GM19043 (cell line): ENCODE results near the gene BORCS6.
"Not testable (repeated sequence)": the region's sequence is repeated elsewhere in the genome, so short reads cannot be mapped to it uniquely, and the experiment has no call there.

ENCODE experiments used
- ATAC-seq: cut with Tn5 transposase; IDR thresholded peaks from one replicate; pipeline ENCODE4 v1.9.1; 2021; ENCODE audit warnings: low read depth; ENCODE audit not compliant: unreplicated experiment

The BORCS6 gene

DNA sequence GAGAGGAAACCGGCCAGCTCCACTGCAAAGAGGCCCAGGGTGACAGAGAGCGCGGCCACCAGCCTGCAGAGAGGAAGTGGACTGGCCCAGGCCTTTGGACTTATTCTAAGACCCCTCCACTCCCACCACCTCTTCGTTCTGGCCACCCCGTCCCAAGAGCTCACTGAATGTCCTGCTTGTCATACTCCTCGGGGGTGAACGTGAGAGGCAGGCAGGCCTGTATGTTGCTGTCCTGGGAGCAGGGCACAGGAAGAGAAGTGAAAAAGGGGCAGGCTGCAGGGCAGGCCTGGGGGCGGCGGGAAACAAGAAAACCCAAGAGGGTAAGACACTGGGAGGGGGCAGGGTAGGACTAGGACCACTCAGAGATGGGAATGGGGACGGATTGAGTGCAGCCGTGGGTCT is 14.2 kb downstream of the BORCS6 start:
- ATAC-seq: peak; percentile 10

DNA sequence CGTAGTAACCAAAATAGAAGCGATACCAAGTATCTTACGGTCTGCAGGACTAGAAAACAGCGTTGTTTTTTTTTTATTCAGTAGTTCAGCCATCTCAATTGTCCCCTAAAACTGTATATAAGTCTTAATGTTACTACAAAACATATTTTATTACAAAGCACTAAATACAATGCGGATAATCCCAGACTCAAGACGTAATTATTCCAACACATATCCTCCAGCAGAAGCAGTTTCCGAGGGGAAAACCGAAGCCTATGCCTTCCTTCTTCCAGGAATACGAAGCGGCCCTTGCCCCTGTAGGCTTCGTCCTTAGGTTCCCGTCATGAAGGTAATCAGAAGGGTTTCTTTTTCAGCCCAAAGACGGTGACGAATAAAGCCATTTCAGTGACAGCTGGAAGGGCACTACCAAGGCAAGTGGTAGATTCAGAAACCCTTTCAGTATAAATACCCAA is 16.1 kb downstream of the BORCS6 start:
- ATAC-seq: no peak

DNA sequence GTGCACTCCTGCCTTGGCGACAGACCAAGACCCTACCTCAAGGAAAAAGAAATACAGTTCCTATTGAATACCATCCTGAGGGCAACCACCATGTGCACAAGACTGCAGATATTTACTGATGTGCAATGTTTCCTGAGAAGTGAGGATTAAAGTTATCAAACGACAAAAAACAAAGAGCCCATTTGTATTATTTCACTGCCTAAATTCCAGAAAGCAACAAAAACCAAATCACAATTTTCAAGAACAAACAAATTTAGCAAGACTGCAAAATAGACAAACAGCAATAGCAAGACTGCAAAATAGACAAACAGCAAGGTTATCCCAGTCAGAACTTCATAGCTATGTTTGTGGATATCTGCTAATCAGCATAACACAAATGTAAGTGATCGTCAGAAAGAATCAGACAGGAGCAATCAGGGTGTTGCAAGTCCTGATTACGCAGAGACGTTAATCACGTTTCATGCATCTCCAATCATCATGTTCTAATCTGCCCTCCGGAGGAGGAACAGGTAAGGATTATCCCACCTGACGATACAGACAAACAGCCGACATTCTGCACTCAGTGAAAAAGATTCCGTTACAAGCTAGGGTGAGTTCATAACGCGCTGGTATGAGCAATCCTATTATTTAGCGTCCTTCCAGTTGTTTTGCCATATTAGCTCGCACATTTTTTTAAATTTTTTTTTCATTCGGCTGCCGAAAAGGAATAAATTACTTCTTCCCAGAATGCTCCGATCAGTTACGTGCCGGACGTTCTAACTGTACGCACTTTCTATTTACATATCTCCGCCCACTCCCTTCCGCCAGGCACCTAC is 16.7 kb downstream of the BORCS6 start:
- peak; percentile 56 for ATAC-seq

DNA sequence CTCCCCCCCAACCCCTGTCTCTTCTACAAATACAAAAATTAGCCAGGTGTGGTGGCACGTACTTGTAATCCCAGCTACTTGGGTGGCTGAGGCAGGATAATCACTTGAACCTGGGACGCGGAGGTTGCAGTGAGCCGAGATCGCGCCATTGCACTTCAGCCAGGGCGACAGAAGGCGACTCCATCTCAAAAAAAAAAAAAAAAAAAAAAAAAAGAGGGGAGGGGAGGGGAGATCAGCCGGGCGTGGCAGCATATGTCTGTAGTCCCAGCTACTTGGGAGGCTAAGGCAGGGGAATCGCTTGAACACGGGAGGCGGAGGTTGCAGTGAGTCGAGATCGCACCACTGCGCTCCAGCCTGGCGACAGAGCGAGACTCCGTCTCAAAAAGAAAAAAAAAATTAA is 19.8 kb downstream of the BORCS6 start:
- ATAC-seq: not testable (repeated sequence)

DNA sequence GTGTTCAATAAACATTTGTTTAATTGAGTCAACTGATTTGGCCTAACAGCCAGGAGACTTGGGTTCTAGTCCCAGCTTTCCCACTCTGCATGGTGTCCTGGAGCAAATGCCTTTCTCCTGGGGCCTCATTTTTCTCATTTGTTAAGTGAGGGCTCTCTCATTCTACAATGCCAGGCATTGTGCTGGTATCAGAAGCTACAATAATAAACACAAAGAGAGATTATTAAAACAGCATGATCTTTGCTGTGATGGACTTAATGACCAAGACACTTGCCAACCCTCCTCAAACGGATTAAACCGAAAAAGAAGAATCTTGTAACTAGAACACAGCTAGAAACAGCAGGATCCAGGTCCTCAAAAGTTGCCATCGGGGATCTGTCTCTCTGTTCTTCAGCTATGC is 22.5 kb downstream of the BORCS6 start:
- no peak for ATAC-seq

DNA sequence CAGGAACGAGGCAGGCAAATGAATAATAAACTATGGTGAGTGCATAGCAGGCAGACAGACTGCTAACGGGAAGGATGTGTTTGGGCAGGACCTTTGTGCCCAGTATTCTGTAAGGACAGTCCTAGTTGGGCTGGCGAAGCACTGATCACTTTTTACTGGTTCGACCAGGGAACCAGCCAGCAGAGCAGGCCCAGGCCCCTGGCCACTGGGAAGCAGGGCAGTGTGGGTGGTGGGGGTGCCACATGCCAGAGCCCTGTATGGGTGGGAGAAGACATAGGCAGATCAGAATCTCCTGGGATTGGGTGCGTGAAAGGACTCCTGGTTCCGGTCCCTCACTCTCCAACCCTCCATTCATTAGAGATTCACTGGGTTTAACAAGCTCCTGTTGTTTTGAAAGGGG is 23.2 kb downstream of the BORCS6 start:
- no peak for ATAC-seq

DNA sequence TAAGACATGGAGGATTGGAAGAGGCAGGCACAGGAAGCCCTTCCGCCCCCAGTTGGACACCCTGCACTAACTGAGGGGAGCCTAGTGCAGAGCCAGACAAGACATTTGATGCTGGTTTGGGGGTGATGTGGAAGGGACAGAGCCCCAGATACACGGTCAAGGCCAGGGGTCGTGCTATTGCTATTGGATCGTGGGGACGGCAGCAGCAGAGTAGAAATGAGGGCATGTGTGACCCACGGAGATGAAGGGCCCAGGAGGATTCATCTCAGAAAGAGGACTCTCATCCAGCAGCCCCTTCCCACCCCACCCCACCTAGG is 25.2 kb downstream of the BORCS6 start:
- no peak for ATAC-seq

DNA sequence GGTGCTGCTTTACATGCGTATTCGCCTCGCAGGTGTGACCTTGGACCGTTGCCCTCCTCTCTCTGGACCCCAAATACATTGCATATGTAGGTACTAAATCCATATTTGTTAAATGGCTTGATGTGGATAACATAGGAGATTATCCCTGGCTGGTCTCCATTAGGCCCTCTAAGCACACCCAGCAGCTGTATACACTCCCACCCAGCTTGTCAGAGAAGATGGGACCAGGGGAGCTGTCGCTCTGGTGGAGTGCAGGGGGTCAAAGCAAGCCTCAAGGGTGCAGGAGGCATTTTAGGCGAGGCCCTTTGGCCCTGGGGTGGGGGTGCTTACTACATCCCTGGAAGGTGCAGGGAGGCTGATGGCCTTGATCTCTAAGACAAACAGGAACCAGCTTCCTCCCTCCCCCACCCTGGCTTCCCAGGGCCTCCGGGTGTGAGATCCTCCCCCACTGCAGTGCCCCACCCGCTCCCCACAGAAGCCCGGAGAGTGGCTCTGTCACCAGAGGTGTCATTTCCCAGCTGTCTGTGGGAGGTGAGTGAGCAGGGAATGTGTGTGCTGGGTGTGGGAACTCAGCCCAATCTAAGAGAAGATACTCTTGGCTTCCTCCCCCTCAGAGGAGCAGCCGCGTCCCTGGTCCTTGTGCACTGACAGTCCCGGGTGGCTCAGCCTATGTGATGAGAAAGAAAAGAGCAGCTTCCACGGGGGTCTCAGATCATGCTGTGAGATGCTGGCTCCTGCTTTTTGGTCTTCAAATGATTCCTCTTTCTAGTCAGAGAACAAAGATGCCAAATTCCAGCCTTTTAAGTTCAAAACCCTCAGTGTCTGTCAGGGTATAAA is 25.8 kb downstream of the BORCS6 start:
- no peak for ATAC-seq

DNA sequence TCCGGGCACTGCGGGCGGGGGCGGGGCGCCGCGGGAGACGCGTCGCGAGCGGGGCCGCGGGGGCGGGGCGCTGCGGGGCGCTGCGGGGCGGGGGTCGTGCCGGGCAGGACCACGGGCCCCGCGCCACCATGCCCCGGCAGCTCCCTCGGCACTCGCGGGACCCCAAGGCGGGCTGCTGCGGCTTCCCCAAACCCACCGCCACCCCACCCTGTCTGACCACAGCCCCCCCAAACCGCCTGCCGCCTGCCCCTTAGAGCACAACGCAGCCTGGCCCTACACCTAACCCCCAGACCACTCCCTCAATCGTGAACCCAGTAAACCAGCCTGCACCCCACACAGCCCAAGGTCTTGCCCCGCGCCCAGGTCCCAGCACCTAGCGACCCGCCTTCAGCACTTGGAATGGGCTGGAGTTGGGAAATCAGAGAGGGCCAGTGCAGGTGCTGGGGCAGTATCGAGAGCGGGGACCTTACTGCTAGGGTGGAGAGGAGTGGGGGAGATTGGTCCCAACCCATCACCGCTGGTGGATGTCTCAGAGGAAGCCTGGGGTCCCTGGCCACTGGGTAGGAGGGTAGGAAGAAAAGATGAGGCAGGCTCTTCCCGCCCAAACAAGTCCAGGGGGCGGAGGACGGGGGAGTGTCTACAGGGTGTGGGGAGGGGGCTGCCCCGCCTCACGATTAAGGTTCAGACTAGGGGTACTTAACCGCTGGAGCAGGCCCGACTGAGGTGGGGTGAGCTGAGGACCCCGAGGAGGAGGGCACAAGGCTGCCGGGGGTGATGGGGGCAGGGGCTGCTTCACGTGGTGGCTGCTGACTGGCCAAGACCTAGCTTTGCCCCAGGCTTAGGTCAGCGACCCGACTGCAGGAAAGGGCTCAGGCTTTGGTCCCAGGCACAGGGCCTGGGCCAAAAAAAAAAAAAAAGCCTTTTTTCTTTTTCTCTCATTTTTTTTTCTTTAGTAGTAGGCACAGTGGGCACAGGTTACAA is 26.7 kb downstream of the BORCS6 start:
- no peak for ATAC-seq

DNA sequence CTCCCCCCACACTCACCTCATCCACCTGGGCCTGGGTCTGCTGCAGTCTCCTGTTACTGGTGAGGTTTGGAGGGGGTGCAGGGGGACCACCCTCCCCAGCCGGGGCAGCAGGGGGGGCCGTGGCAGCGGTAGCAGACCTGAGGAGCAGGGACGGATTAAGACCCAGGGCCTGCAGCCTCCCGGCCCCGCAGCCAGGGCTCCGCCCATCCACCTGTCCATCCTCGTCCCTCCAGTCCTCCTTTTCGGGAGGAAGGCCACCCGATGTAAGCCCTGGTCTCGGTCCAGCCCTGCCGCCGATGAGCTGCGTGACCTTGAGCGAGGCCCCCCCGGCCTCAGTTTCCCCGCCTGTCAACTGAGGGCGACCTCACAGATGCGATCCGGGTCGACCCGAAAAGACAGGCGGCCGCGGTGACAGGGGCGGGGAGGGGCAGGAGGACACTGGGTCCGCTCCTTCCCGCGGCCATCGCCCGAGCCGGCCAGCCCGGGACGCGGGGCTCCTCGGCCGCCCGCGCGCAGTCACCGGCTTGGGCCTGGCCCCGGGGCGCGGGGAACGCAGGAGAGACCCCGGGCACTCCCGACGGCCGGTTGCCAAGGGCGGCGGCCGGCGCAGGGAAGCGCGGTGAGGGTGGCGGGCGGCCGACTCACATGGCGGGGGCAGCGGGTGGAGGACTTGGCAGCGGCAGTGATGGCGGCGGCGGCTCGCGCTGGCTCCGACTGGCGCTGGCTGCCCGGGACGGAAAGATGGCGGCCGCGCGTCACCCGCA is 27.6 kb downstream of the BORCS6 start, which contains the start of gene VAMP2:
Gene VAMP2 (minus strand): TSS at position 716 of the 764 bp plus-strand sequence. CDS start 69 bp downstream, at position 647.
- no peak for ATAC-seq

DNA sequence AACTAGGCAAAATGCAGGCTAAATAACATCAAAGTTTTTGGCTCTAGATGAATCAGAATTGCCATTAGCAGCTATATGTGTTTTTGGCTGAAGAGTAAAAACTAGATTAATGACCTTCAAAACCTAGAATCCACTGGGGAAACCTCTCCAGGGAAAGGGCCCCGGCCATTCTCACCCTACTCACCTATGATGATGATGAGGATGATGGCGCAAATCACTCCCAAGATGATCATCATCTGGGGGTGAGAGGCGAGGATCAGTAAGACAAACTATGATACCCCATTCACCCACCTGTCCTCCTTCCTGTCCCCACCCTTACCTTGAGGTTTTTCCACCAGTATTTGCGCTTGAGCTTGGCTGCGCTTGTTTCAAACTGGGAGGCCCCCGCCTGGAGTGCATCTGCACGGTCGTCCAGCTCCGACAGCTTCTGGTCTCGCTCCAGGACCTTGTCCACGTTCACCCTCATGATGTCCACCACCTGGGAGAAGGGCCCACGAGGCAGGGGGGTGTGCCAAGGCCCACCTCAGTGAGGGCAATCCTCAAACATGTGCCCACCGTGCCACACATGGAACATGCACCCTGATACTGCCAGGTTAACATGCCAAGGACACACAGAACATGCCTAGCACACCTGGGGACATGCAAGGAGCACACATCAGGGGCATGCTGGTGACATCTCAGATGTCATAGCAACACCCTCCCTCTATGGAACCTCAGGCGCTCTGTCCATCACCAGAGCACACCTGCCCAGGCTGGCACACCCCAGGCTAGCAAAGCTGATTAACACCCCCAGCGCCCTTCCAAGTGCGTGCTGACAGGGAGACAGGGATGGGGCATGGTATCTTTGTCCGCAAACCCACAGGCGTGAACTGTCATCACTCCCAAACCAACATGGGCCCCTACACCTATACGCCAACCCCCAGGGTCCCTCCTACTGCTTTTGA is 28.4 kb downstream of the BORCS6 start:
- no peak for ATAC-seq

DNA sequence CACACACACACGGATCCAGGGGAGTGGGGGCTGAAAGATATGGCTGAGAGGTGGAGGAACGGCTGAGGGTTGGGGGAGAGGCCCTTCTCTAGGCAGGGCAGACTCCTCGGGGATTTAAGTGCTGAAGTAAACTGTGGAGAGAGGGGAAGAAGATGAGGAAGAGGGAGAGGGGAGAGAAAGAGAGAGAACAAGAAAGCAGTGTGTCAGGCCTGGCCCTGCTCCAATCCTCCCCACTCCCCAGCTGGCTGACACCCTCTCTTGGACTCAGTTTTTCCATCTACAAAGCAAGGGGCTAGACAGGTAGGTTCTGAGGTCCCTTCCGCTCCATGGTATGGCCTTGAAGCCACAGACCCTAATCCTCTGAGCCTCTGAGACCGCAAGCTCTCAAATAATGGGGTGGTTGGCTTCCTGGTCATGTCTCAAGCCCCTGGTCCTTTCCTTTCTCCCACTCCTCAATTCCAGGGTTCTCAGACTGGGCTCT is 29.2 kb downstream of the BORCS6 start:
- no peak for ATAC-seq

DNA sequence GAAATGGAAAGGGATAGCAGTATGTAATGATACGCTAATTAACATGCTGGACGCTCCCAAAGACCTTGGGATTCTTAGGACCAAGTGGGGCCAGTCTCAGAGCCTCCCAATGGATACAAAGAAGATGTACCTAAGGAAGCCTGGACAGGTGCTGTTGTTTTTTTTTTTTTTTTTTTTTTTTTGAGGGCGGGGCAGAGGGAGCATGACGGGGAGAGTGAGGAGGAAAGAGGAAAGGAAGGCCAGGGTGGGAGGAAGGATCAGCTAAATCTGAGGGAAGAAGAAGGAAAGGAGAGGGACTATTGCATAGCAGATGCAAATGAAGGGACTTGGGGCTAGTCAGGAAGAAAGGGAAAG is 29.8 kb downstream of the BORCS6 start:
- ATAC-seq: no peak

DNA sequence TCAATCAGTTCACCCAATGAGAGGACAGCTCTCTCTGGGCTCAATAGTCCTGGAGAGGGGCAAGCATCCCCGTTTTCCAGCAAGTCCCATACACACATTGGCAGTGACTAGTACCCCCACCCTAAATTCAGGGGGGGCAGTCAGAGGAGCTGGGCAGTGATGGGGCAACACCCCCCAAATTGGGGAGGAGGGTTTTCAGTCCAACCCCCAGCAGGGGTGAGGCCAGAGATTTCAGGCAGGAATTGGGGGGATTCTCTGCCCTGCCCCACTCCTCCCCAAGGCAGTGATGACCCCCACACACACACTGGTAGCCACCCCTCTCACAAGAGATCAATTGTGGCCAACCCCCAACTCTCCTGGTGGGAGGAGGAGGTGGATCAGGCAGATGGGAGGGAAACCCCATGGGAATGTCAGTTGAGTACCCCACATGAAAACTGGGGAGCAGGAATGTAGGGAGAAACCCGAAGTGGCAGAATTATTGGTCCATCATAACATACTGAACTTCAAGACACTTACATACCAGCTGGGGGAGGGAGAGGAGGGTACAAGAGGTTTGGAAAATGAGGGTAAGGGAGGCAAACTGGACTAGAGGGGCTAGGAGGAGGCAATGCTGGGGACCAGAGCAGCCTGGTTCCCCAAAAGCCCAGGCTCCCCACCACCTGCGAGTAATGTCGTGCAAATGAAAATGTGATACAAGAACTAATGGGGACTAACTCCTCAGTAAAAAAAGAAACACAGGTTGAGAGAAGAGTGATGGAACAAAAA is 30.3 kb downstream of the BORCS6 start:
- ATAC-seq: no peak

DNA sequence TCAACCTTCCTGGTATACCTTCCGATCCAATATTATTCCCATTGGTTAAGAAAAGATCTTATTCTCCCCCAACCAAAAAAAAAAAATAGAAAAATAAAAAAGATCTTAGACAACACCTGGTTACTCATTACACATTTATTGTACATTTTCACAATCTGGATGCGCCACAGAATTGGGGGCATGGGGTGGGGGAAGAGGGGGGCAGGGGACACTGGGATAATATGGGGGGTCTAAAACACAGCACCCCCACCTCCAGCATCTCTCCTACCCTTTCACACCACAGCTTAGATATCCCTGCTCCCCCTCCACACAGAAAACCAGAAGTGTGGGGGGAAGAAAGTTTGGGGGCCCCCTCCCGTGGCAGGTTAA is 31.0 kb downstream of the BORCS6 start:
- no peak for ATAC-seq

DNA sequence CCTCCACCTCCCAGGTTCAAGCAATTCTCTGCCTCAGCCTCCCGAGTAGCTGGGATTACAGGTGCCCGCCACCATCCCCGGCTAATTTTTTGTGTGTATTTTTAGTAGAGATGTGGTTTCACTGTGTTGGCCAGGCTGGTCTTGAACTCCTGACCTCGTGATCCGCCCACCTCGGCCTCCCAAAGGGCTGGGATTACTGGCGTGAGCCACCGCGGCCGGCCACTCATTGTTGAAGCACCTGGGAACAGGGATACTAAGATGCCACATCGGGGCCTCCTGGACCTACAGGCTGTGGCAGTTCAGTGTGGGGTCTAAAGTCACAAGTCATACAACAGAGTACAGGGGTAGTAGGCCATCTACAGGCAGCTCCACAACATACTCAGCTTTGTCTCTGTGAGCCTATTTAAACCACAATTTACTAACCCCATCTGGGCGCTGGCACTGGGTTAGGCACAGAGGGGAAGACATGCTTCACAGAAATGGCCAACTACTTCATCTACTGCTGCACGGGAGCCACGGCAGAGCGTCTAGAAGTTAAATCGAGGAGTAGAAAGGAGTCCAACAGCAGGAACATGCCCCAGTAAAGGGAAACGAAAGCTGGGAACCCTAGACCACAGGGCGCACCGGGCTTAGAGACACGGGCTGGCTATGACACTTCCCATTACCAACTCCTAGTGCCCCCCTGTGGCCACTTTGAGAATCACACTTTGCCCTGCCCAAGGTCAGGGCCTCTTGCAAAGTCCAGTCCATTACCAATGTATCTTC is 31.5 kb downstream of the BORCS6 start:
- no peak for ATAC-seq

DNA sequence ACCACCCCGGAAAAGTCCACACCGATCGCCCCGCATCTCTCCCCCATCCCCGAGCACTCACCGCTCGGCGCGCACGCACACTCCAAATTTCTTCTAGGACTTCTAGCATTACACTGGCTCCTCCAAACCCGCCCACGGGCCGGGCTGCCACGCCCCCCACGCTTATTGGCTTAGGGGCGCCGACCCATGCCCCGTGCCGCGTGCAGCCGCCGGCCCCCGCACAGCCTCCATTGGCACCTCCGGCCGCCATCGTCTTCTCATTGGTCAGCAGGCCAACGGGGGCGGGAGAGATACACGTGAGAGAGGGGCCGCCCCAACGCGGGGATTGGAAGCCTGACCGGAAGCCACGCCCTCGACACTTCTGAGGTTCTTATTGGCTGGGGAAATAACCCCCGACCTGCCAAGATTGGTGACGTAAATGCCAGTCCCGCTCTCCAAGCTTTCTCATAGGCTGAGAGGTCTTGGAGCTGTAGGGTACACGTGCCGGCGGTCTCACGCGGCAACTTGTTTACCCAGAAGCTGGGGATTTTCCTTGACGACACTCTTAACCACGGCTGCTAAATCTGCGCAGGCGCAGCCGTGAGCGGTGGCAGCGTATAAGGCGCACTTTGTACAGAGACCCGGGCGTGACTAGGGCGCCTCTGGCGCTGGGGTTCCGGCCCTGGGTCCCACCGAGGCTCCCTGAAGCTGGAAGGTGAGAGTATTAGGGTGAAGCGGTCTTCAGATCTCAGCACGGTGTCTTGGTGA is 33.6 kb downstream of the BORCS6 start:
- ATAC-seq: peak; percentile 74
